Vagina (tissue), 2 donors: Measurements from ENCODE around the gene PLEKHA6.

Source experiments
- POLR2A ChIP-seq, 2 donors: fragments of 450-650 bp; IDR thresholded peaks; one replicate each; pipeline ENCODE4 v1.6.1; 2017; ENCODE audit warnings: antibody characterized with exemption in 2 of 2, mild to moderate bottlenecking in 2 of 2, moderate library complexity in 2 of 2
- POLR2AphosphoS5 ChIP-seq, 2 donors: sonication (generic); formaldehyde crosslinking; IDR thresholded peaks; one replicate each; pipeline ENCODE4 v1.9.0; 2017; ENCODE audit warnings: antibody characterized with exemption in 2 of 2, mild to moderate bottlenecking in 2 of 2, low read depth in 1 of 2; ENCODE audit not compliant: insufficient read depth in 1 of 2
- TF ChIP-seq, protein P1 (sequence below), 3 experiments: fragments of 450-650 bp in 2 of 3; fragments of 200-600 bp in 1 of 3; sonication (generic) in 1 of 3; IDR thresholded peaks; one replicate each; pipeline ENCODE4 v1.5.1; 2017 to 2019; ENCODE audit warnings: antibody characterized with exemption in 3 of 3, mild to moderate bottlenecking in 2 of 3, moderate library complexity in 2 of 3

GRCh38 chr1:204217648-204218000, 142.1 kb downstream of the PLEKHA6 start:
- TF ChIP-seq, protein P1, sequence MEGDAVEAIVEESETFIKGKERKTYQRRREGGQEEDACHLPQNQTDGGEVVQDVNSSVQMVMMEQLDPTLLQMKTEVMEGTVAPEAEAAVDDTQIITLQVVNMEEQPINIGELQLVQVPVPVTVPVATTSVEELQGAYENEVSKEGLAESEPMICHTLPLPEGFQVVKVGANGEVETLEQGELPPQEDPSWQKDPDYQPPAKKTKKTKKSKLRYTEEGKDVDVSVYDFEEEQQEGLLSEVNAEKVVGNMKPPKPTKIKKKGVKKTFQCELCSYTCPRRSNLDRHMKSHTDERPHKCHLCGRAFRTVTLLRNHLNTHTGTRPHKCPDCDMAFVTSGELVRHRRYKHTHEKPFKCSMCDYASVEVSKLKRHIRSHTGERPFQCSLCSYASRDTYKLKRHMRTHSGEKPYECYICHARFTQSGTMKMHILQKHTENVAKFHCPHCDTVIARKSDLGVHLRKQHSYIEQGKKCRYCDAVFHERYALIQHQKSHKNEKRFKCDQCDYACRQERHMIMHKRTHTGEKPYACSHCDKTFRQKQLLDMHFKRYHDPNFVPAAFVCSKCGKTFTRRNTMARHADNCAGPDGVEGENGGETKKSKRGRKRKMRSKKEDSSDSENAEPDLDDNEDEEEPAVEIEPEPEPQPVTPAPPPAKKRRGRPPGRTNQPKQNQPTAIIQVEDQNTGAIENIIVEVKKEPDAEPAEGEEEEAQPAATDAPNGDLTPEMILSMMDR (IDR thresholded peaks at IDR 0.05): no peak
- no peak for TF ChIP-seq POLR2A (IDR thresholded peaks at IDR 0.05)
- no peak for TF ChIP-seq POLR2AphosphoS5 (IDR thresholded peaks at IDR 0.05; ENCODE audit: insufficient read depth in 1 of 2, low read depth in 1 of 2)
